Loucy (cell line): ENCODE results near the gene MRPL12.

Experiments used
- H2AFZ ChIP-seq: fragments of 200-600 bp; sonication (generic); 2 replicates; pipeline ENCODE4 v1.6.0; 2016; ENCODE audit warnings: antibody characterized with exemption, mild to moderate bottlenecking, low read length, moderate library complexity
- H3F3A ChIP-seq: fragments of 200-600 bp; 2 replicates; pipeline ENCODE4 v1.6.0; 2016; ENCODE audit warnings: antibody characterized with exemption, low read depth, mild to moderate bottlenecking
- H3K27me3 ChIP-seq: fragments of 200-600 bp; sonication (generic); 2 replicates; pipeline ENCODE4 v1.6.1; 2014; ENCODE audit warnings: low read length, mild to moderate bottlenecking; ENCODE audit not compliant: insufficient read depth, poor library complexity, severe bottlenecking
- H3K36me3 ChIP-seq: fragments of 200-600 bp; sonication (generic); 2 replicates; pipeline ENCODE4 v1.6.1; 2016; ENCODE audit warnings: low read length; ENCODE audit not compliant: insufficient read depth
- H3K4me1 ChIP-seq: fragments of 200-600 bp; sonication (generic); 2 replicates; pipeline ENCODE4 v1.5.1; 2014; ENCODE audit warnings: low read length, mild to moderate bottlenecking; ENCODE audit not compliant: insufficient read depth, poor library complexity, severe bottlenecking
- H3K4me2 ChIP-seq: fragments of 200-600 bp; sonication (generic); 2 replicates; pipeline ENCODE4 v1.6.0; 2014; ENCODE audit warnings: antibody characterized with exemption, low read length, low read depth, mild to moderate bottlenecking; ENCODE audit not compliant: poor library complexity, severe bottlenecking
- H3K4me3 ChIP-seq: fragments of 200-600 bp; sonication (generic); 2 replicates; pipeline ENCODE4 v1.5.1; 2014; ENCODE audit warnings: low read length, mild to moderate bottlenecking, mixed read lengths; ENCODE audit not compliant: poor library complexity, severe bottlenecking
- H3K79me2 ChIP-seq: fragments of 200-600 bp; sonication (generic); 2 replicates; pipeline ENCODE4 v1.6.1; 2014; ENCODE audit warnings: low read length; ENCODE audit not compliant: insufficient read depth
- H3K9ac ChIP-seq: fragments of 200-600 bp; sonication (generic); 2 replicates; pipeline ENCODE4 v1.6.0; 2014; ENCODE audit warnings: mild to moderate bottlenecking, low read depth, low read length, moderate library complexity; ENCODE audit not compliant: poor library complexity, severe bottlenecking
- H3K9me2 ChIP-seq: fragments of 200-600 bp; sonication (generic); replicated peaks from 2 replicates; pipeline ENCODE4 v1.6.1; 2016; ENCODE audit warnings: low read depth, low read length, mixed read lengths
- H3K9me3 ChIP-seq: fragments of 200-600 bp; sonication (generic); 2 replicates; pipeline ENCODE4 v1.6.1; 2014; ENCODE audit warnings: mild to moderate bottlenecking, antibody characterized with exemption, low read length, low read depth; ENCODE audit not compliant: insufficient read depth
- H4K20me1 ChIP-seq: fragments of 200-600 bp; sonication (generic); 2 replicates; pipeline ENCODE4 v1.6.0; 2014; ENCODE audit warnings: antibody characterized with exemption, low read length, mild to moderate bottlenecking; ENCODE audit not compliant: insufficient read depth, poor library complexity, severe bottlenecking
- CTCF ChIP-seq: fragments of 200-600 bp; sonication (generic); conservative IDR thresholded peaks from 2 replicates; pipeline ENCODE4 v1.5.1; 2014; ENCODE audit warnings: mild to moderate bottlenecking, antibody characterized with exemption, low read length
- EZH2phosphoT487 ChIP-seq: fragments of 200-600 bp; IDR thresholded peaks from 2 replicates; pipeline ENCODE4 v1.6.1; 2018; ENCODE audit warnings: antibody characterized with exemption, mild to moderate bottlenecking, moderate library complexity, borderline replicate concordance

The MRPL12 gene

GRCh38 chr17:81656835-81657234, 46.3 kb upstream of the MRPL12 start:
- H3K9ac ChIP-seq: peak overlapping the region; percentile 37
- H3K79me2 ChIP-seq: no peaks in the 10 kb centered on the region
- peak overlapping the region; percentile 55 for H3K4me2 ChIP-seq
- no peaks in the 10 kb centered on the region for H3K36me3 ChIP-seq
- no peak overlapping the region for H2AFZ ChIP-seq
- H3K9me3 ChIP-seq: no peaks in the 10 kb centered on the region
- H3K27me3 ChIP-seq: no peaks in the 10 kb centered on the region
- TF ChIP-seq EZH2phosphoT487: no peak
- no peak for TF ChIP-seq CTCF
- H3K4me3 ChIP-seq: peak overlapping the region; percentile 16
- no peaks in the 10 kb centered on the region for H3F3A ChIP-seq
- H4K20me1 ChIP-seq: no peaks in the 10 kb centered on the region
- no peaks in the 10 kb centered on the region for H3K9me2 ChIP-seq
- H3K4me1 ChIP-seq: peaks cover 32% of the 10 kb centered on the region

GRCh38 chr17:81659038-81659437, 44.1 kb upstream of the MRPL12 start:
- no peak overlapping the region for H2AFZ ChIP-seq
- peaks cover 1% of the 10 kb centered on the region; the same call in 1 of the 2 replicates for H3K79me2 ChIP-seq
- H3F3A ChIP-seq: peaks cover 3% of the 10 kb centered on the region; the same call in 1 of the 2 replicates
- H3K4me2 ChIP-seq: no peak overlapping the region
- H4K20me1 ChIP-seq: no peaks in the 10 kb centered on the region
- H3K4me3 ChIP-seq: no peak overlapping the region
- no peak for TF ChIP-seq EZH2phosphoT487
- no peak for TF ChIP-seq CTCF
- H3K36me3 ChIP-seq: no peaks in the 10 kb centered on the region
- no peak overlapping the region for H3K9ac ChIP-seq
- H3K9me2 ChIP-seq: no peaks in the 10 kb centered on the region
- H3K4me1 ChIP-seq: peaks cover 24% of the 10 kb centered on the region
- no peaks in the 10 kb centered on the region for H3K9me3 ChIP-seq
- no peaks in the 10 kb centered on the region for H3K27me3 ChIP-seq

- Histone ChIP-seq H3K4me2 (no peak overlapping the region), H3K4me1 (peaks cover 35% of the 10 kb centered on the region), H2AFZ (no peak overlapping the region), H3K9ac (no peak overlapping the region), H3K79me2 (peaks cover 15% of the 10 kb centered on the region), H3K9me3 (no peaks in the 10 kb centered on the region), H3K27me3 (no peaks in the 10 kb centered on the region), H3K9me2 (no peaks in the 10 kb centered on the region), H3K36me3 (no peaks in the 10 kb centered on the region), H3F3A (peaks cover 3% of the 10 kb centered on the region; the same call in 1 of the 2 replicates), H4K20me1 (peaks cover 3% of the 10 kb centered on the region), H3K4me3 (no peak overlapping the region)
- TF ChIP-seq EZH2phosphoT487 (no peak), CTCF (no peak)
Observed at GRCh38 chr17:81660441-81660840, 42.7 kb upstream of the MRPL12 start.
